K562 (cell line): ENCODE data around the gene TBC1D1. TPM values are rescaled to one million over a fixed set of nuclear protein-coding genes. Genes with fewer than 3 reads are reported as not detected.

Experiments
- ATAC-seq: fragments of 200-7000 bp; cut with Tn5 transposase; 3 replicates; pipeline ENCODE4 v1.9.1; 2020; ENCODE audit warnings: moderate library complexity
- BruUV-seq: library from RNA; stranded (reverse); fragments of 400-500 nt; replicated peaks from 2 replicates; lab custom pipeline; 2021; lab: Mats Ljungman, UMichigan
- CTCF ChIA-PET: fragments of 300-600 bp; formaldehyde crosslinking; extraction: SDS; loops from one replicate; lab custom pipeline; 2021; ENCODE audit warnings: low intra/inter-chr PET ratio; lab: Yijun Ruan, JAX
- POLR2A ChIA-PET: fragments of 300-600, 350-650 bp; sonication (Branson Sonifier 250); formaldehyde crosslinking; extraction: SDS; loops from one replicate; lab custom pipeline; 2021; ENCODE audit warnings: antibody characterized with exemption, inconsistent platforms; lab: Yijun Ruan, JAX
- DNase-seq, 4 experiments: peaks; one replicate each; pipeline versions ENCODE4 v3.0.0 to v3.0.0-alpha.2; 2011 to 2018; ENCODE audit warnings: low spot score in 3 of 4, mixed read lengths in 3 of 4; ENCODE audit errors: extremely low read depth in 1 of 4
- FAIRE-seq: peaks from 2 replicates; lab custom pipeline; 2011; peaks lifted over from hg19 to GRCh38; lab: Jason Lieb, UNC
- H2AFZ ChIP-seq: 2 replicates; pipeline ENCODE4 v1.6.0; 2011; ENCODE audit warnings: low read depth, low read length, control low read depth, inconsistent platforms
- H3K27ac ChIP-seq: fragments of 200-600 bp; 3 replicates; pipeline ENCODE4 v1.8.0; 2011; ENCODE audit warnings: low read depth, mild to moderate bottlenecking, control low read depth, inconsistent platforms, low read length, moderate library complexity, mixed read lengths; ENCODE audit errors: extremely low read depth
- H3K27me3 ChIP-seq, 2 experiments: fragments of 300-600 bp in 1 of 2; 2 replicates in 1 of 2; 3 replicates in 1 of 2; pipeline versions ENCODE4 v1.6.0 to v1.8.0; 2011; ENCODE audit warnings: inconsistent platforms in 2 of 2, low read length in 2 of 2, mild to moderate bottlenecking in 1 of 2, mixed read lengths in 1 of 2, moderate library complexity in 1 of 2; ENCODE audit not compliant: control insufficient read depth in 2 of 2, insufficient read depth in 2 of 2
- H3K36me3 ChIP-seq: fragments of 300-600 bp; 3 replicates; pipeline ENCODE4 v1.8.0; 2011; ENCODE audit warnings: mild to moderate bottlenecking, low read length, inconsistent platforms; ENCODE audit not compliant: control insufficient read depth, insufficient read depth
- H3K4me1 ChIP-seq, 2 experiments: fragments of 200-600 bp in 1 of 2; replicated peaks in 1 of 2; 2 replicates in 1 of 2; 3 replicates in 1 of 2; pipeline versions ENCODE4 v1.5.1 to v1.8.0; 2011; ENCODE audit warnings: inconsistent platforms in 2 of 2, low read length in 2 of 2, mild to moderate bottlenecking in 1 of 2, mixed read lengths in 1 of 2, moderate library complexity in 1 of 2; ENCODE audit not compliant: control insufficient read depth in 2 of 2, insufficient read depth in 2 of 2
- H3K4me2 ChIP-seq: 2 replicates; pipeline ENCODE4 v1.6.1; 2011; ENCODE audit warnings: low read length, control low read depth, inconsistent platforms, mixed read lengths; ENCODE audit not compliant: insufficient read depth
- H3K4me3 ChIP-seq: fragments of 200-600 bp; sonication (generic), shearing (Covaris generic); 2 replicates; pipeline ENCODE4 v1.5.1; 2016; ENCODE audit warnings: control low read depth, inconsistent platforms
- H3K79me2 ChIP-seq: fragments of 200-600 bp; 3 replicates; pipeline ENCODE4 v1.8.0; 2011; ENCODE audit warnings: low read length, inconsistent platforms; ENCODE audit not compliant: control insufficient read depth, insufficient read depth
- H3K9ac ChIP-seq, 2 experiments: 2 replicates each; pipeline versions ENCODE4 v1.6.0 to v1.6.1; 2011; ENCODE audit warnings: low read depth in 2 of 2, low read length in 2 of 2, control low read depth in 1 of 2, inconsistent platforms in 1 of 2, mild to moderate bottlenecking in 1 of 2, mixed read lengths in 1 of 2; ENCODE audit not compliant: insufficient read depth in 1 of 2
- H3K9me1 ChIP-seq: one replicate; pipeline ENCODE4 v1.6.0; 2011; ENCODE audit warnings: inconsistent platforms, mild to moderate bottlenecking, low read length, moderate library complexity; ENCODE audit not compliant: control insufficient read depth, insufficient read depth
- H3K9me3 ChIP-seq: replicated peaks from 2 replicates; pipeline ENCODE4 v1.5.1; 2011; ENCODE audit warnings: low read depth, low read length, inconsistent platforms; ENCODE audit not compliant: control insufficient read depth, insufficient read depth
- H4K20me1 ChIP-seq: replicated peaks from 2 replicates; pipeline ENCODE4 v1.6.1; 2011; ENCODE audit warnings: low read length, inconsistent platforms, mixed read lengths; ENCODE audit not compliant: control insufficient read depth, insufficient read depth
- FOXJ2 ChIP-seq: fragments of 200-800 bp; sonication (Bioruptor generic); IDR thresholded peaks from 2 replicates; pipeline ENCODE4 v1.6.1; 2016; ENCODE audit warnings: missing genetic modification characterization, missing compliant biosample characterization
- FOXM1 ChIP-seq, 2 experiments: fragments of 450-650 bp in 1 of 2; sonication (generic) in 1 of 2; formaldehyde crosslinking in 1 of 2; IDR thresholded peaks; 2 replicates each; pipeline versions ENCODE4 v1.6.1 to v1.9.0; 2017 to 2022; ENCODE audit warnings: low read depth in 2 of 2, mild to moderate bottlenecking in 2 of 2, missing genetic modification reagents in 1 of 2, moderate library complexity in 1 of 2
- GMEB1 ChIP-seq: fragments of 250-450 bp; sonication (Bioruptor Pico); IDR thresholded peaks from 2 replicates; pipeline ENCODE4 v1.4.0; 2020; ENCODE audit warnings: mild to moderate bottlenecking
- HBP1 ChIP-seq: fragments of 450-650 bp; formaldehyde crosslinking; IDR thresholded peaks from 2 replicates; pipeline ENCODE4 v1.4.0; 2022; ENCODE audit warnings: missing genetic modification characterization
- MED1 ChIP-seq: sonication (generic); formaldehyde crosslinking; IDR thresholded peaks from 2 replicates; pipeline ENCODE4 v1.8.1; 2023; ENCODE audit warnings: missing genetic modification reagents, borderline replicate concordance
- RBBP5 ChIP-seq: fragments of 200-600 bp; sonication (generic); IDR thresholded peaks from 2 replicates; pipeline ENCODE4 v1.6.1; 2012; ENCODE audit warnings: borderline replicate concordance, mild to moderate bottlenecking, low read length, control low read depth, inconsistent platforms; ENCODE audit not compliant: insufficient read depth, poor library complexity, severe bottlenecking
- TAF9B ChIP-seq: fragments of 450-650 bp; IDR thresholded peaks from 2 replicates; pipeline ENCODE4 v1.6.1; 2018; ENCODE audit warnings: mild to moderate bottlenecking; ENCODE audit not compliant: partially characterized antibody
- ZHX1 ChIP-seq: fragments of 150-350 bp; conservative IDR thresholded peaks from 2 replicates; pipeline ENCODE4 v1.6.1; 2014; ENCODE audit warnings: low read length
- ZNF609 ChIP-seq: sonication (generic); formaldehyde crosslinking; IDR thresholded peaks from 2 replicates; pipeline ENCODE4 v1.8.1; 2023; ENCODE audit warnings: missing genetic modification reagents, mild to moderate bottlenecking, borderline replicate concordance
- WGBS: fragments of 100-300 bp; shearing (Covaris generic); methylation state at CpG from one replicate; pipeline ENCODE4 v1.1.6; 2016; ENCODE audit warnings: low coverage, mixed read lengths; ENCODE audit not compliant: insufficient coverage; ENCODE audit errors: missing lambda C conversion rate; 5-methylcytosine and 5-hydroxymethylcytosine counted together
- in situ Hi-C: fragments of 300-500 bp; cut with MboI; formaldehyde crosslinking; loops from 4 replicates; pipeline ENCODE4 v1.15.0; 2018; ENCODE audit warnings: inconsistent platforms, mixed read lengths
- intact Hi-C: fragments of 100-400 bp; cut with micrococcal nuclease; formaldehyde crosslinking; loops from 2 replicates; pipeline ENCODE4 v1.14.2; 2022
- polyA plus RNA-seq, 8 experiments: library from polyadenylated mRNA; depleted of rRNA in 4 of 8; stranded (reverse) in 5 of 8; unstranded in 3 of 8; fragments of >200 nt; fragmentation: Nextera tagmentation in 2 of 8; fragmentation: Illumina TruSeq in 1 of 8; extraction: Ambion mirVana in 2 of 8; extraction: Trizol in 1 of 8; gene quantifications; 2 replicates each; pipeline versions ENCODE4 v1.2.1 to v1.2.3, GENCODE V29; 2011 to 2014; ENCODE audit warnings: inconsistent platforms in 1 of 8, missing spikeins in 1 of 8
- total RNA-seq, 7 experiments: library from RNA; depleted of rRNA in 6 of 7; stranded (reverse); fragments of >200 nt in 6 of 7; fragmentation: Illumina TruSeq in 2 of 7; extraction: Trizol in 2 of 7; gene quantifications; 2 replicates each; pipeline versions ENCODE4 v1.2.1 to v1.2.3, GENCODE V29; 2011 to 2021; ENCODE audit warnings: low replicate concordance in 1 of 7

The TBC1D1 gene
- total and polyA plus RNA-seq, 9 of the 15 experiments (the other 6 are each of a cell fraction or from before 2014, with no cell fraction given): 0.59 to 14.2 (median 8.8) TPM

- in situ Hi-C loops: no loop called here
- no peaks in the 10 kb centered on the region for H3K4me1 ChIP-seq
- CTCF ChIA-PET: no interaction called here
- no peak for TF ChIP-seq TAF9B
- no peak for TF ChIP-seq GMEB1 (CRISPR knock-in tag)
- no peak for TF ChIP-seq FOXM1 (IDR thresholded peaks at IDR 0.05; ENCODE audit: low read depth)
- no peak for TF ChIP-seq FOXM1 (CRISPR knock-in tag; IDR thresholded peaks at IDR 0.05; ENCODE audit: low read depth)
- TF ChIP-seq ZHX1: no peak
- TF ChIP-seq HBP1 (CRISPR knock-in tag): no peak
- no peak for TF ChIP-seq RBBP5
- TF ChIP-seq ZNF609: no peak
- TF ChIP-seq MED1 (CRISPR knock-in tag): no peak
- TF ChIP-seq FOXJ2 (tag): no peak
These were observed 154.6 kb downstream of the TBC1D1 start for GRCh38 chr4:38045289-38045988.

More at GRCh38 chr4:38045289-38045988, 154.6 kb downstream of the TBC1D1 start:
- H3K36me3 ChIP-seq: no peaks in the 10 kb centered on the region
- peaks cover 8 to 18% of the 10 kb centered on the region in 2 experiments; a peak in 3 of 5 replicates for H3K27me3 ChIP-seq
- no peaks in the 10 kb centered on the region for H3K9me1 ChIP-seq
- DNase-seq (no peak), FAIRE-seq (no peak), ATAC-seq (no peak)
- H3K9ac ChIP-seq: no peak overlapping the region
- no peak overlapping the region for H3K27ac ChIP-seq
- BruUV-seq: no TSS peak
- POLR2A ChIA-PET: no interaction called here
- intact Hi-C loops: no loop called here
- no peak overlapping the region for H3K4me3 ChIP-seq
- no peaks in the 10 kb centered on the region for H4K20me1 ChIP-seq
- H2AFZ ChIP-seq: no peak overlapping the region
- WGBS: 22% methylated on average over 8 of the region's 8 CpGs
- no peaks in the 10 kb centered on the region for H3K9me3 ChIP-seq
- no peak overlapping the region for H3K4me2 ChIP-seq
- no peaks in the 10 kb centered on the region for H3K79me2 ChIP-seq
